GM12892 (cell line): ENCODE results near the gene ACAP1.

Experiments used
- POLR2A ChIP-seq: IDR thresholded peaks from 2 replicates; pipeline ENCODE4 v1.6.1; 2011; ENCODE audit warnings: low read depth, low read length, control low read depth
- POLR2AphosphoS5 ChIP-seq: IDR thresholded peaks from 2 replicates; pipeline ENCODE4 v1.6.1; 2011; ENCODE audit warnings: low read depth, low read length, control low read depth
- TAF1 ChIP-seq: IDR thresholded peaks from 2 replicates; pipeline ENCODE4 v1.6.1; 2011; ENCODE audit warnings: low read depth, mild to moderate bottlenecking, control low read depth, low read length, borderline replicate concordance

- TF ChIP-seq POLR2AphosphoS5 (no peak), POLR2A (no peak), TAF1 (no peak)
Observed at GRCh38 chr17:7383371-7383741, 47.0 kb downstream of the ACAP1 start.
